Ramos (cell line): ENCODE data around the gene DIAPH1.

Source experiments
- in situ Hi-C: fragments of 300-500 bp; cut with MboI; formaldehyde crosslinking; loops from one replicate; pipeline ENCODE4 v1.14.3; 2022; ENCODE audit warnings: low sequenced_read_pairs; ENCODE audit not compliant: unreplicated experiment

DIAPH1 gene

DNA sequence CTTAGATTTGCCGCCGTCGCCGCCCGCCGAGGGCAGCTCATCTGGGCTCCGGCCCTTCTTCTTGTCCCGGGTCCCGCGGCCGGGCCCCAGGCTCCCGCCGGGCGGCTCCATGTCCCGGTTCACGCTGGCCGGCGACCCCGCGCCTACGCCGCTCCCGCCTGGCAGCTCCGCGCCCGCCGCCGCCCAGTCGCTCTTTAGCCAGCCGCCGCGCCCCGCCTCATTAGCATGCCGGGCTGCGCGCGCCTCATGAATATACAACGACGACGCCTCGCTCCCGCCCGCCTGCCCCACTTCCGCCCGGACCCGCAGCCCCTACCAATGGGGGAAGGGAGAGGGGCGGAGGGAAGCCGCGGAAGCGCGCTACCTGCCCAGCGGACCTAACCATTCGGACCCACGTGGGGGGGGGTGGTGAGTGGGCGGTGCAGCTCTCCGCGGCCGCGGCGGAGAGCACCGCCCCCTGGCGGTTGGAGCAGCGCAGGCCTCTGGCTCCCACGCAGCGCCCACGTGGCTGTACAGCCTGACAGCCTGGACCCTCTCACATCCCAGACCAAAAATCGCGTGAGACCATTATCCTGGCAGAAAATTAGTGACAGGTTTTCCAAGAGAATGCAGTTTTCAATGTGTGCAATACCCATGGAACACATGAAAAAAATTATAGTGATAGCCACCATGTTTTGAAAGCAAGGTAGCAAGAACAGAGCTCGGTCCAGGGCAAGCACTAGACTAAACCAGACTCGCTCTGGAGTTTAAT lies at the start of gene DIAPH1:
Gene DIAPH1, minus strand, starts transcription at position 197 of the 751 bp plus-strand sequence. Its CDS starts 86 bp downstream, at position 111.
- in situ Hi-C loops: no loop called here

- in situ Hi-C loops: no loop called here
Observed at GRCh38 chr5:141665995-141666940, 47.5 kb upstream of the DIAPH1 start.

GRCh38 chr5:141664733-141665461 lies 46.1 kb upstream of the DIAPH1 start:
- in situ Hi-C loops: no loop called here

- in situ Hi-C loops: no loop called here
Observed at GRCh38 chr5:141663506-141663905, 44.7 kb upstream of the DIAPH1 start.

- in situ Hi-C loops: no loop called here
Observed at GRCh38 chr5:141662028-141662427, 43.2 kb upstream of the DIAPH1 start.

GRCh38 chr5:141657937-141658545 lies 39.2 kb upstream of the DIAPH1 start:
- in situ Hi-C loops: no loop called here

DNA sequence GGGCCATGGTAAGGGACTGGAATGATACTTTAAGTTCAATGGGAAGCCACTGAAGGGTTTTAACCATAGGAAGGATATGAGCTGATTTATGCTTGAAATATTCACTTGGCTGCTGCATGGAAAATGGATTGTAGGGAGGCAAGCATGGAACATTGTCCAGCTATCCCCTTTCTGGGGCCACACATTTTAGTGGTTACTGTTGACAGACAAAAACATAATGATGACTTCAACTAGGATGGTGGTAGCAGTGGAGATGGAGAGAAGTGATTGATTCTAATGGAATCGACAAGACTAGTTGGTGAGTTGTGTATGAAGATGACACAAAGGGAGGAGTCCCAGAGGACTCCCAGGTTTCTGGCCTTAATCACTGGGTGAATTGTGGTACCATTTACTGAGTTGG lies 38.6 kb upstream of the DIAPH1 start:
- in situ Hi-C loops: no loop called here

DNA sequence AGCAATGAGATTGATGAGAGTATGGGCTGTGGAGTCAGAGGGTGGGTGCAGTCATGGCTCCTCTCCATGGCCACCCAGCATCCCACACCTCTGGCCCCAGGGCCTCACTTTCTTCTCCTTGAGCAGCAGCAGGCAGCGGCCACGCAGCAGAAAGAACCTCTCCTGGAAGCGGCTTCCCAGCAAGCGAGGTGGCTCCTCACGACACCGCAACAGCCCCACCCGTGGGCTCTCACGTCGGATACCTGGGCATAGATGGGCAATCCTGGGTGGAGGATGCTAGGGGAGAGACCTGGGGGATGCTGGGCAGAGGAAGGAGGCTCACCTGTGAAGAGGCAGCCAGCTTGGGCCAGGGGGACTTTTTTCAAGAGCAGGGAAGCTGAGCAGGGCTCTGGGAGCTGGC lies 37.6 kb upstream of the DIAPH1 start:
- in situ Hi-C loops: no loop called here

GRCh38 chr5:141655020-141655419 lies 36.2 kb upstream of the DIAPH1 start:
- in situ Hi-C loops: no loop called here

DNA sequence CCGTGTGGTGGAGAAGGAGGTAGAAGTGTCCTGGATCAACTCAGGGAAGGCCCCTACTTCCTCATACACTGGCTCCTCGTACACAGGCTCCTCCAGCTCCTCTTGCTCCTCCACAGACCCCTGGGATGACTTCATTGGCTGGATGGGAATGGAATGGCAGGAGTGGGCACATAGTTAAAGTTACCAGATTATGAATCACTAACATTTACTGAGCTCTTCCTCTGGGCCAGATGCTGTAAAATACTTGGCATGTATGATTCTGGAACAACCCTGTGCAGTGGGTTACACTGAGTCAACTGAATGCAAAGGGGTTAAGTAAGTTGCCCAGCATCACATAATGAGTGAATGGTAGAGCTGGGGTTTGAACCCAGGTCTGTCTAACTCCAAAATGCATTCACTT lies 35.5 kb upstream of the DIAPH1 start:
- in situ Hi-C loops: no loop called here

GRCh38 chr5:141651728-141652105 lies 32.9 kb upstream of the DIAPH1 start:
- in situ Hi-C loops: no loop called here

DNA sequence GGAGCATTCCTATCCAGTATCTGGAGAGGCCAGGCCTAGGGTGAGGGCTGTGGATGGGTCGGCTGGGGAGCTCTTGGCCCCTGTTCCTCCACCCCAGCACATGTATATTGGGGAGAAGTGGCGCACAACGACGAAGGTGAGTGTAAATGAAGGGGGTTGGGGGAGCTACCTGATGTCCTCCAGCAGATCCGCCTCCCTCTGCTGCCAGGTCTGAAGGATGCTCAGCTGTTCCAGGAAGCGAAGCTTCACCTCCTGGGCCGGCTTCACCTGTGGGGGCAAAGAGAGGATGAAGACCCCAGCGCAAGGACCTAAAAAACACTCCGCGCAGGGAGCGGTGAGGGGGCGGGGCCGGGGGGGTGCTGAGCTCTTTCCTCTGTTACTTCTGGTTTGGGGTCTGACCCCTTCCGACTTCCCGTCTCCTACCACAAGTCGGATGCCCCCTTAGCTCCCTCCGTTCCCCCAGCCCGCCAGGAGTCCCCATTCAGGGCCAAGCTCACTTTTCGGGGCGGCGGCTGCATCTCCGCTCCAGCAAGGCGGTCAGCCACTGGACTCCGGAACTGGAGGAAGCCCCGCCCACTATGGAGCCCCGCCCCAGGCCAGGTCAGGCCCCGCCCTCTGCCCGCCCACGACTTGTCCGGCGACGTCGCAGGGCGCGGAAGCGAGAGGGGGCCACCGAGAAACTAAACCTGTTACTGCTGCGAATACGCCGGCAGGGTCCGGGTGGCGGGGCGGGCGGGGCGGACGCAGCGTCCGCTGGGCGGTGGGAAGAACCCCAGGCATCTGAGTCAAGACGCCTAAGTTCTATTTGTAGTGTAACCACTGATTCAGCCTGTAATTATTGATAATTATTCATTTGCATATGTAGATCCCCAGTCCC lies 32.3 kb upstream of the DIAPH1 start, which contains the start of gene FCHSD1:
Gene FCHSD1, minus strand, starts transcription at position 568 of the 877 bp plus-strand sequence. Its CDS starts 50 bp downstream, at position 518.
- in situ Hi-C loops: no loop called here

DNA sequence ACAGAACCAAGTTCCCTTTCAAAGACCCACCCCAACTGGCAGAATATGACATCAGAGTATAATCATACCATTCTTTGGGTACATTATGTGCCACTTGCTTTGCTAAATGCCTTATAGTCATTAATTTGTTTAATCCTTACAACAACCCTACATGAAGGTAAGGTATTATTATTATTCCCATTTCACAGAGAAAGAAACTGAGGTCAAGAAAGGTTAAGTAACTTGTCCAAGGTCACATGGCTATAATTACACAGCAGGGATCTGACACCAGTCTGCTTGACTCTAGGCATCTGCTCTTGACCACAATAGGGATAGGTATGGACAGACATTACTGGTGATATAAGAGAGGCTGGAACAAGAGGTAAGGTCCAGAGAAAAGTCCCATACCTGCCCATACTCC lies 31.2 kb upstream of the DIAPH1 start:
- in situ Hi-C loops: no loop called here

DNA sequence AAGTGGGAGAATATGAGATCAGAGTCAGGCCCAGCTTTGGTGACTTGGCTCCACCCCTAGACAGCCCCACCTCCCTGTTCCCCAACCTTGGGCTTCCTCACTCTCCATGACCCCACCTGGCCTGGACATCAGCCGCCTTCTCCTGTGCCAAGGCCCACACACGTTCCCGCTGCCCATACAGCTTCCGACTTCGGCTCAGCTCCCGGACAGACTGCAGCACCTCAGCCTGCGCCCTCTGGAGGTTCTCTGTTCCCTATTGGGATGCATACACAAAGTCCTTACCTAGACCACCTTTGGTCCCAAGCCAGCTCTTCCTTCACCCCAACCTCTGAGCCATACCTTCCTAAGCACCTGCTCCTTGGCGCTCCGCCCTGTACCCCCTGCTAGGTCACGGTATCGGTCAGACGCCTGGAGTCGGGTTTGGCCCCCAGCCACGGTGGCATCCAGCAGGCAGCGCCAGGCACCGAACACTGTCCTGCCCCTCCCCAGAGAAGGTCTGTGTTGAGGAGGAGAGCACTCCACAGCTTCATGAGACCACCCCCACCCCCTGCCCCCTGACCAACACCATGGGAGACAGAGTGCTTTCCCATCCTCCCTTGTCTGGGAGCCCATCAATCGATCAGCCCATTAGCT lies 30.4 kb upstream of the DIAPH1 start:
- in situ Hi-C loops: no loop called here

DNA sequence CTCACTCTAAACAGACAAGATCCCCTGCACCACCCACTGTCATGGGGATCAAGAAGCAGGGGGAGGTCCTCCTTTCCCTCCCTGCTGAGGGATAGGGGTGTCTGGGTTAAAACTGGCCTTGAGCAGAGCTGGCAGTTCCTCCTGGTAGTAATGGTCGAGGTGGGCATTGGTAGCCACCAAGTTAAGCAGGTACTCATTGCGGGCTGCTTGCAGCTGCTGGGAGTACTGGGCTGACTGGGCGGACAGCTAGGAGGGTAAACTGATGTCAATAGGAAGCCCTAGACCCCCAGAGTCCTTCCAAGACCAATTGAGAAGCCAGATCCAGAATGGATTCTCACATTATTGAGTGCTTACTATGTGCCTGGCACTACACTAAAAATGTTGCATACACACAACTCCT lies 29.1 kb upstream of the DIAPH1 start:
- in situ Hi-C loops: no loop called here

DNA sequence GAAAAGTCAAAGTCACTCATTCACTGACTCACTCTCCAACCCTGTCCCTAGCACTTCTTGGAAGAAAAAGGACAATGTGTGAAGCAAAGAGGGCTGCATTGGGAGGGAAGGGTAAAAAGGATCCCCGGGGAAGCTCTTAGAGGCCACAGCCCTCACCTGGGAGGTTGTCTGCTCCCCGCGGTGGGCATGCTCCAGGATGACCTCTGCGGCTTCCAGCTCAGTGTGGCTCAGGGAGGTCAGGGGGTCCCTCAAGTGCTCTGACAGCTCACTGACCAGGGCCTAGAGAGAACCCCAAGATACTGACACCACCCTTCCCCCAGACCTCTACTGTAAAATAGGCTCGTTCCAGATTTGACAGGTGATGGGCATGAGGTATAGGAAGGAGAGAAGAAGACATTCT lies 28.4 kb upstream of the DIAPH1 start:
- in situ Hi-C loops: no loop called here

- in situ Hi-C loops: no loop called here
Observed at GRCh38 chr5:141646026-141646425, 27.2 kb upstream of the DIAPH1 start.

DNA sequence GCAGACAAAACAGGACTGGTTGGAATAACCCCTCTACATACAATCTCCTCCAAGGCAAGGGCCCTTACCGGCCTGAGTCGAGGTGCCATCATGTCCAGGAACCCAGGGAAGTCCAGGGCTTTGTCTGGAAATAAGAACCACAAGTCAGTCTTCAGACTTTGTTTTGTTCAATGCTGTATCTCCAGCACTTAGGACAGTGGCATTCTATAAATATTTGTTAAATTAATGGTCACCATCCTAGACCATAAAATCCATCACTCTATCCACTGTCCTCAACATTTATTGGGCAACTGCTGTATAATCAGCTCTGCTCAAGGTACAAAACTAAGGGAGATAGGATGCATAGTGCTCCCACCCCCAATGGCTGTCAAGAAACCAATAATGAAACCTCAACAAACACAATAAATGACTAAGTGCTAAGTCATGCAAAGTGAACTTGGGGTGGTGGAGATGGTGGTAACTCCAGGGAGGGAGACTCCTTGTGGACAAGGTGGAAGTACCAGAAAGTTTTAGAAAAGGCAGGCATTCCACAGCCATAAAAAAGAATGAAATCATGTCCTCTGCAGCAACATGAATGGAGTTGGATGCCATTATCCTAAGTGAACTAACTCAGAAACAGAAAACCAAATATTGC lies 23.0 kb upstream of the DIAPH1 start:
- in situ Hi-C loops: no loop called here
